HL-60 (cell line): ENCODE measurements around the gene GPBP1.
A peak's percentile ranks its signal among the peaks of the same experiment; 100 is the strongest.
"Not testable (repeated sequence)": the region's sequence is repeated elsewhere in the genome, so short reads cannot be mapped to it uniquely, and the experiment has no call there.

Experiments
- DNase-seq, 2 experiments: peaks; one replicate each; pipeline ENCODE4 v3.0.0-alpha.2; 2010 to 2020; ENCODE audit warnings: low read depth in 1 of 2, low spot score in 1 of 2
- H3K27ac ChIP-seq: fragments of 250-450 bp; sonication (Bioruptor Pico); replicated peaks from 2 replicates; pipeline ENCODE4 v1.5.1; 2020; ENCODE audit warnings: mild to moderate bottlenecking, moderate library complexity
- H3K27me3 ChIP-seq: fragments of 250-450 bp; sonication (Bioruptor Pico); 2 replicates; pipeline ENCODE4 v1.5.1; 2021; ENCODE audit warnings: mild to moderate bottlenecking, moderate library complexity; ENCODE audit not compliant: insufficient read depth, poor library complexity, severe bottlenecking
- H3K4me3 ChIP-seq: replicated peaks from 2 replicates; pipeline ENCODE4 v1.5.1; 2011; ENCODE audit warnings: mild to moderate bottlenecking, control low read depth, low read length; ENCODE audit not compliant: insufficient read depth
- CTCF ChIP-seq: IDR thresholded peaks from one replicate; pipeline ENCODE4 v1.5.1; 2011; ENCODE audit warnings: low read length, control low read depth, inconsistent platforms; ENCODE audit not compliant: insufficient read depth
- GABPA ChIP-seq: IDR thresholded peaks from 2 replicates; pipeline ENCODE4 v1.6.1; 2012; ENCODE audit warnings: low read depth
- POLR2AphosphoS5 ChIP-seq: IDR thresholded peaks from 2 replicates; pipeline ENCODE4 v1.6.1; 2012; ENCODE audit warnings: low read depth
- REST ChIP-seq: IDR thresholded peaks from 2 replicates; pipeline ENCODE4 v1.6.1; 2012; ENCODE audit warnings: low read depth; ENCODE audit not compliant: insufficient replicate concordance
- SPI1 ChIP-seq: IDR thresholded peaks from 2 replicates; pipeline ENCODE4 v1.6.1; 2012; ENCODE audit warnings: low read depth, mild to moderate bottlenecking, borderline replicate concordance

The GPBP1 gene

GRCh38 chr5:57186194-57186593 lies 12.3 kb downstream of the GPBP1 start:
- DNase-seq = peak in 1 of 2 experiments; percentile 5
- H3K4me3 ChIP-seq = no peak overlapping the region
- no peak for TF ChIP-seq REST
- no peak for TF ChIP-seq CTCF
- no peak overlapping the region for H3K27ac ChIP-seq
- no peaks in the 10 kb centered on the region for H3K27me3 ChIP-seq

GRCh38 chr5:57187977-57188376 lies 14.1 kb downstream of the GPBP1 start:
- not testable (repeated sequence) for H3K4me3 ChIP-seq, H3K27ac ChIP-seq, H3K27me3 ChIP-seq
- peak in 1 of 2 experiments; percentile 16 for DNase-seq

- Histone ChIP-seq H3K27me3 (no peaks in the 10 kb centered on the region), H3K4me3 (no peak overlapping the region), H3K27ac (no peak overlapping the region)
- no peak for TF ChIP-seq REST
- TF ChIP-seq SPI1 = no peak
- TF ChIP-seq CTCF = no peak
- no peak for TF ChIP-seq POLR2AphosphoS5
- no peak for TF ChIP-seq GABPA
- DNase-seq = no peak
These were observed 15.7 kb downstream of the GPBP1 start for GRCh38 chr5:57189515-57189914.

- H3K4me3 ChIP-seq = no peak overlapping the region
- no peak overlapping the region for H3K27ac ChIP-seq
- DNase-seq = no peak
- TF ChIP-seq GABPA (no peak), SPI1 (no peak), CTCF (no peak), POLR2AphosphoS5 (no peak), REST (no peak)
- H3K27me3 ChIP-seq = no peaks in the 10 kb centered on the region
These were observed 16.7 kb downstream of the GPBP1 start for GRCh38 chr5:57190593-57190992.
